ENCODE results near the gene RIN2.
"Not testable (repeated sequence)": the region's sequence is repeated elsewhere in the genome, so short reads cannot be mapped to it uniquely, and the experiment has no call there.

The RIN2 gene

GRCh38 chr20:19791887-19792286, 33.8 kb downstream of the RIN2 start:
- no peak for DNase-seq

DNA sequence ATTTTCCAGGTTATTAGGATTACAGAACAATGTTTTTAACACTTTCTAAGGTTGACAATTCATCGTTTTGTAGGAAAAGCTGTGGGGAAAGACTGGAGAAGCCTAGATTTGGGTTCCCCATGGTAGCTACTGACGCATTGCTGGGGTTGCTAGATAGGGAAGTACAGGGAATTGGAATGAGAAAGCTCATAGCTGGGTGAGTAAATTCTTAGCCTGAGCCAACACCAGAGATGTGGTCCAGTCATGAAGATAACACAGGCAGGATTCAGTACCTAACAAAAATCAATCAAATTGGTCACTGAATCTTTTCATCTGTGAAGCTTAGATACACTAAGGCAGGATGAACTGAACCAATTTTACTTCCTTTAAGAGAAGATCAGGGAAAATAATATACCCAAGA, 35.7 kb downstream of the RIN2 start:
- DNase-seq = no peak

GRCh38 chr20:19794941-19795340, 36.9 kb downstream of the RIN2 start:
- no peak for DNase-seq

DNA sequence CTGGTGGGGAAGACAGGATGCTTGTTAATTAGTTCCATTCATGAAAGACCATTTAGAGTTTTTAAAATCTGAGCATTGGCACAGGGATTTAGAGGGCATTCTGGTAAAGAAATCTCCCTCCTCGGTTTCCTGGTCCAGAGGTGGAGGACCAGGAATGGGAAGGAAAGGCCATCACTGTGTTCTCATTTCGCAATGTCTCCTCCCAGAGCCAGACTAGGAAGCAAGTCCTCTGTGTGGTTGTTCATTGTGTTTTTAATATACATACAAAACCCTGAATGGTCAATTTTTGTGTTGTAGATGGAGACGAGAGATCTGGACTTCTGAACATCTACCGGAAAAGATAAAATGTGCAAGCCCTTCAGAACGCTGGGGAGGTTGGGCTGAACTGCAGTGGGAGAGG, 41.3 kb downstream of the RIN2 start:
- no peak for DNase-seq

- DNase-seq = no peak
Observed at GRCh38 chr20:19802099-19802491, 44.0 kb downstream of the RIN2 start.

- peak; percentile 88 for DNase-seq
Observed at GRCh38 chr20:19802492-19803158, 44.6 kb downstream of the RIN2 start.

DNA sequence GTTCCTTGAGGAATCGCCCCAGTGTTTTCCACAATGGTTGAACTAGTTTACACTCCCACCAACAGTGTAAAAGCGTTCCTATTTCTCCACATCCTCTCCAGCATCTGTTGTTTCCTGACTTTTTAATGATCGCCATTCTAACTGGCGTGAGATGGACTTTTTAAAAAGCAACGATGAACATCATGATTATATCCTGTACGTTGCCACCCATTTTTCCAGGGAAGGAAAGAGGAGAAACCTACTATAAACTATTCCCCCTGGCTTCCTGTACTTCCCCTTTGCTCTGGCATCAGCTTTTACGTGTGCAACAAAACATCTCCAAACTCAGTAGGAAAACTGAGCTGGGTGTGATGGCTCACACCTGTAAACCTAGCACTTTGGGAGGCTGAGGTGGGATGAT, 48.2 kb downstream of the RIN2 start:
- DNase-seq = not testable (repeated sequence)

DNA sequence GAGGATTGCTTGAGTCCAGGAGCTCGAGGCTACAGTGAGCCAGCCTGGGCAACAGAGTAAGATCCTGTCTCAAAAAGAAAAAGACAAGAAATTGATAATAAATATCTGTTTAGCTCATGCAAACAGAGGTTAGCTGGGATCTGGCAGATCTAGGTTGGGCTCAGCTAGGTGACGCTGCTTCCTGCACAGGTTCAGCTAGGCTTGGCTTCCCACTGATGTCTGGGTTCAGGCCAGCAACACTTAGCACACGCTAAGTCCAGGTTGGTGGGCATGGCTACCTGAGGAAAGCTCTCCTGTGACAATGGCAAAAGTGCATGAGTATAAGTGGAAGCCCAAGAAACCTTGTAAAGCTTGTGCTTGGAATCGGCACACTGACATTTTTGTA, 48.7 kb downstream of the RIN2 start:
- no peak for DNase-seq

GRCh38 chr20:19807191-19807945, 49.3 kb downstream of the RIN2 start:
- peak; percentile 96 for DNase-seq
